Prostate gland (tissue), 2 donors: ENCODE measurements around the gene HPF1. TPM values are rescaled to one million over a fixed set of nuclear protein-coding genes. Genes with fewer than 3 reads are reported as not detected.

Experiments used
- DNase-seq: peaks from one replicate; pipeline ENCODE4 v3.0.0-alpha.2; 2019; ENCODE audit warnings: low spot score
- H3K27ac ChIP-seq, 2 donors: fragments of 200-600 bp; sonication (generic); 2 replicates each; pipeline ENCODE4 v1.5.1; 2017 to 2019
- H3K27me3 ChIP-seq: fragments of 200-600 bp; sonication (generic); replicated peaks from 2 replicates; pipeline ENCODE4 v1.5.1; 2019; ENCODE audit not compliant: insufficient read depth
- H3K36me3 ChIP-seq, 2 donors: fragments of 200-600 bp; sonication (generic); 1 replicate in 1 of 2; 2 replicates in 1 of 2; pipeline versions ENCODE4 v1.5.1 to v1.8.1; 2017 to 2019
- H3K4me1 ChIP-seq: fragments of 200-600 bp; sonication (generic); replicated peaks from 2 replicates; pipeline ENCODE4 v1.5.1; 2019
- H3K4me3 ChIP-seq, 2 donors: fragments of 200-600 bp; sonication (generic); 2 replicates each; pipeline ENCODE4 v1.5.1; 2017 to 2019
- H3K9me3 ChIP-seq: fragments of 200-600 bp; sonication (generic); 2 replicates; pipeline ENCODE4 v1.5.1; 2017
- CTCF ChIP-seq, 4 experiments: fragments of 200-600 bp in 2 of 4; fragments of 450-650 bp in 2 of 4; sonication (generic) in 2 of 4; IDR thresholded peaks; 1 replicate in 3 of 4; 2 replicates in 1 of 4; pipeline ENCODE4 v1.5.1; 2016 to 2019; ENCODE audit warnings: antibody characterized with exemption in 4 of 4, mild to moderate bottlenecking in 2 of 4, moderate library complexity in 2 of 4
- POLR2A ChIP-seq: fragments of 450-650 bp; IDR thresholded peaks from one replicate; pipeline ENCODE4 v1.6.1; 2016; ENCODE audit warnings: antibody characterized with exemption, mild to moderate bottlenecking
- POLR2AphosphoS5 ChIP-seq: sonication (generic); formaldehyde crosslinking; IDR thresholded peaks from one replicate; pipeline ENCODE4 v1.6.1; 2017; ENCODE audit warnings: antibody characterized with exemption
- WGBS: methylation state at CpG from one replicate; pipeline ENCODE4 v1.1.5; 2018; 5-methylcytosine and 5-hydroxymethylcytosine counted together
- intact Hi-C: fragments of 100-400 bp; cut with DNase I; formaldehyde crosslinking; loops from one replicate; pipeline ENCODE4 v1.14.2; 2022
- total RNA-seq, 2 donors: library from RNA; depleted of rRNA; stranded (reverse); fragments of >200 nt; gene quantifications; one replicate each; pipeline ENCODE4 v1.1.0, GENCODE V29; 2016

The HPF1 gene
- total RNA-seq, 2 donors from 2014 or later = 24.5 to 48.9 TPM

- Histone ChIP-seq H3K4me3 (no peak overlapping the region), H3K36me3 (no peaks in the 10 kb centered on the region), H3K27me3 (no peaks in the 10 kb centered on the region), H3K4me1 (no peaks in the 10 kb centered on the region), H3K27ac (no peak overlapping the region), H3K9me3 (no peaks in the 10 kb centered on the region)
- no peak for DNase-seq
- TF ChIP-seq POLR2A (no peak), CTCF (IDR thresholded peaks at IDR 0.05) (no peak), POLR2AphosphoS5 (no peak)
- intact Hi-C loops = no loop called here
- 77% methylated on average over 2 of the region's 2 CpGs for WGBS
Observed at GRCh38 chr4:169707958-169708643, 49.6 kb downstream of the HPF1 start.

GRCh38 chr4:169698331-169698730 lies 59.4 kb downstream of the HPF1 start:
- TF ChIP-seq POLR2A (no peak), CTCF (IDR thresholded peaks at IDR 0.05) (no peak), POLR2AphosphoS5 (no peak)
- no peak overlapping the region for H3K4me3 ChIP-seq
- DNase-seq = no peak
- intact Hi-C loops = no loop called here
- WGBS = 78% methylated on average over 5 of the region's 5 CpGs
- no peaks in the 10 kb centered on the region for H3K9me3 ChIP-seq
- H3K27me3 ChIP-seq = no peaks in the 10 kb centered on the region
- H3K4me1 ChIP-seq = no peaks in the 10 kb centered on the region
- H3K36me3 ChIP-seq = no peaks in the 10 kb centered on the region
- no peak overlapping the region for H3K27ac ChIP-seq

- intact Hi-C loops = no loop called here
- no peak overlapping the region for H3K4me3 ChIP-seq
Observed at GRCh38 chr4:169690787-169691186, 67.0 kb downstream of the HPF1 start.

GRCh38 chr4:169689681-169690080 lies 68.1 kb downstream of the HPF1 start:
- H3K9me3 ChIP-seq = no peaks in the 10 kb centered on the region
- no peaks in the 10 kb centered on the region for H3K27me3 ChIP-seq
- H3K4me1 ChIP-seq = no peaks in the 10 kb centered on the region
- intact Hi-C loops = no loop called here
- no peak for TF ChIP-seq POLR2AphosphoS5
- no peak for TF ChIP-seq POLR2A
- TF ChIP-seq CTCF (IDR thresholded peaks at IDR 0.05) = no peak
- H3K36me3 ChIP-seq = no peaks in the 10 kb centered on the region
- no peak overlapping the region for H3K4me3 ChIP-seq
- no peak overlapping the region for H3K27ac ChIP-seq
- DNase-seq = no peak
- WGBS = 98% methylated on average over 1 of the region's 1 CpG

More at GRCh38 chr4:169690787-169691186, 67.0 kb downstream of the HPF1 start:
- WGBS = 88% methylated on average over 5 of the region's 5 CpGs
- TF ChIP-seq POLR2AphosphoS5 (no peak), POLR2A (no peak), CTCF (IDR thresholded peaks at IDR 0.05) (no peak)
- no peaks in the 10 kb centered on the region for H3K36me3 ChIP-seq
- no peaks in the 10 kb centered on the region for H3K9me3 ChIP-seq
- DNase-seq = no peak
- H3K27me3 ChIP-seq = no peaks in the 10 kb centered on the region
- H3K27ac ChIP-seq = no peak overlapping the region
- H3K4me1 ChIP-seq = no peaks in the 10 kb centered on the region

GRCh38 chr4:169682372-169683047 lies 75.2 kb downstream of the HPF1 start:
- no peaks in the 10 kb centered on the region for H3K27me3 ChIP-seq
- no peaks in the 10 kb centered on the region for H3K36me3 ChIP-seq
- no peak for DNase-seq
- no peaks in the 10 kb centered on the region for H3K9me3 ChIP-seq
- H3K27ac ChIP-seq = no peak overlapping the region
- intact Hi-C loops = no loop called here
- WGBS = 87% methylated on average over 4 of the region's 4 CpGs
- TF ChIP-seq POLR2A = no peak
- TF ChIP-seq CTCF (IDR thresholded peaks at IDR 0.05) = no peak
- TF ChIP-seq POLR2AphosphoS5 = no peak
- no peak overlapping the region for H3K4me3 ChIP-seq
- H3K4me1 ChIP-seq = no peaks in the 10 kb centered on the region
